H1 (cell line): Measurements from ENCODE around the gene GUCY2C. TPM values are rescaled to one million over a fixed set of nuclear protein-coding genes. Genes with fewer than 3 reads are reported as not detected.

Source experiments
- BRCA1 ChIP-seq: IDR thresholded peaks from 2 replicates; pipeline ENCODE4 v1.6.1; 2012; ENCODE audit warnings: low read depth, low read length, improper control_type of control experiment
- CHD2 ChIP-seq: IDR thresholded peaks from 2 replicates; pipeline ENCODE4 v1.6.1; 2012; ENCODE audit warnings: low read length, improper control_type of control experiment
- E2F6 ChIP-seq: IDR thresholded peaks from 2 replicates; pipeline ENCODE4 v1.6.1; 2012; ENCODE audit warnings: inconsistent platforms
- HDAC2 ChIP-seq, 2 experiments: fragments of 300-600 bp in 1 of 2; sonication (generic) in 1 of 2; IDR thresholded peaks; 2 replicates each; pipeline ENCODE4 v1.6.1; 2011 to 2012; ENCODE audit warnings: low read depth in 2 of 2, low read length in 2 of 2, mild to moderate bottlenecking in 2 of 2, moderate library complexity in 2 of 2, borderline replicate concordance in 1 of 2, inconsistent platforms in 1 of 2
- KDM1A ChIP-seq: fragments of 200-600, 300-600 bp; sonication (generic); IDR thresholded peaks from 2 replicates; pipeline ENCODE4 v1.7.1; 2016; ENCODE audit warnings: mild to moderate bottlenecking, low read length, borderline replicate concordance
- KDM5A ChIP-seq: fragments of 200-600 bp; IDR thresholded peaks from 2 replicates; pipeline ENCODE4 v1.7.1; 2012; ENCODE audit warnings: mild to moderate bottlenecking, low read length, inconsistent platforms, mixed read lengths
- MAFK ChIP-seq: IDR thresholded peaks from 2 replicates; pipeline ENCODE4 v1.6.1; 2012; ENCODE audit warnings: low read depth, mild to moderate bottlenecking, improper control_type of control experiment, low read length
- NANOG ChIP-seq: IDR thresholded peaks from 2 replicates; pipeline ENCODE4 v1.6.1; 2011; ENCODE audit warnings: low read length, low read depth, mild to moderate bottlenecking, inconsistent platforms; ENCODE audit not compliant: insufficient read depth, poor library complexity, severe bottlenecking
- polyA plus RNA-seq, 7 experiments: library from polyadenylated mRNA; depleted of rRNA in 3 of 7; stranded (reverse) in 5 of 7; unstranded in 2 of 7; fragments of >200 nt in 5 of 7; fragments of 200-250 nt in 2 of 7; gene quantifications; 1 replicate in 5 of 7; 2 replicates in 1 of 7; 4 replicates in 1 of 7; pipeline versions ENCODE4 v1.2.1 to v1.2.3, GENCODE V29; 2011 to 2013; ENCODE audit warnings: missing spikeins in 2 of 7, mixed read lengths in 2 of 7
- total RNA-seq: library from RNA; stranded (reverse); fragmentation: NEBNext Ultra II Directional; extraction: Animal tissue kit (Norgen Biotek cat#: 25700); gene quantifications from 2 replicates; pipeline ENCODE4 v1.2.1, GENCODE V29; 2021

Gene GUCY2C
- total and polyA plus RNA-seq, 2 of the 8 experiments (the other 6 are each of a cell fraction or from before 2014, with no cell fraction given) = 1.9 to 3.2 TPM

GRCh38 chr12:14607568-14607967, 88.8 kb downstream of the GUCY2C start (continued):
- TF ChIP-seq E2F6 = no peak
- no peak for TF ChIP-seq CHD2
- TF ChIP-seq MAFK = no peak
- no peak for TF ChIP-seq NANOG
- no peak for TF ChIP-seq KDM1A
- TF ChIP-seq HDAC2 (IDR thresholded peaks at IDR 0.05; ENCODE audit: borderline replicate concordance in 1 of 2, low read depth in 2 of 2, low read length in 2 of 2) = no peak
- TF ChIP-seq BRCA1 = no peak
- no peak for TF ChIP-seq KDM5A
